ENCODE measurements around the gene TMIGD3.

TMIGD3 gene

GRCh38 chr1:111515291-111516004 is 12.0 kb upstream of the TMIGD3 start:
- Histone ChIP-seq H3K79me2 (ENCODE audit: insufficient read depth, low read length) (no peaks in the 10 kb centered on the region), H3K27ac (ENCODE audit: low read depth, low read length) (no peak overlapping the region), H3K4me3 (ENCODE audit: insufficient read depth, low read length, poor library complexity, severe bottlenecking) (no peak overlapping the region), H2AFZ (ENCODE audit: low read depth, low read length, severe bottlenecking) (peak overlapping the region; percentile 72), H3K9me2 (replicated peaks; ENCODE audit: insufficient read depth, low read length) (no peaks in the 10 kb centered on the region), H3F3A (ENCODE audit: insufficient read depth) (no peaks in the 10 kb centered on the region), H3K4me2 (ENCODE audit: low read depth, low read length, poor library complexity, severe bottlenecking) (peak overlapping the region; percentile 18), H4K20me1 (ENCODE audit: low read depth, low read length) (no peaks in the 10 kb centered on the region), H3K9ac (ENCODE audit: low read length) (peak overlapping the region; percentile 1; the same call in 1 of the 2 replicates), H3K9me3 (ENCODE audit: insufficient read depth, low read length) (no peaks in the 10 kb centered on the region), H3K27me3 (ENCODE audit: low read length) (no peaks in the 10 kb centered on the region), H3K36me3 (ENCODE audit: low read length) (no peaks in the 10 kb centered on the region)
- no peak for TF ChIP-seq CTCF (IDR thresholded peaks at IDR 0.05; ENCODE audit: insufficient read depth, low read length, poor library complexity, severe bottlenecking)
- no peak for TF ChIP-seq EZH2phosphoT487 (conservative IDR thresholded peaks at IDR 0.05; ENCODE audit: low read length)

GRCh38 chr1:111513410-111514020 is 10.1 kb upstream of the TMIGD3 start:
- no peak overlapping the region for H2AFZ ChIP-seq (ENCODE audit: low read depth, low read length, severe bottlenecking)
- H3K9me2 ChIP-seq (replicated peaks; ENCODE audit: insufficient read depth, low read length): no peaks in the 10 kb centered on the region
- no peak overlapping the region for H3K27ac ChIP-seq (ENCODE audit: low read depth, low read length)
- no peaks in the 10 kb centered on the region for H4K20me1 ChIP-seq (ENCODE audit: low read depth, low read length)
- H3K79me2 ChIP-seq (ENCODE audit: insufficient read depth, low read length): no peaks in the 10 kb centered on the region
- H3K9me3 ChIP-seq (ENCODE audit: insufficient read depth, low read length): no peaks in the 10 kb centered on the region
- H3F3A ChIP-seq (ENCODE audit: insufficient read depth): no peaks in the 10 kb centered on the region
- H3K9ac ChIP-seq (ENCODE audit: low read length): no peak overlapping the region
- H3K27me3 ChIP-seq (ENCODE audit: low read length): no peaks in the 10 kb centered on the region
- no peaks in the 10 kb centered on the region for H3K36me3 ChIP-seq (ENCODE audit: low read length)
- H3K4me2 ChIP-seq (ENCODE audit: low read depth, low read length, poor library complexity, severe bottlenecking): no peak overlapping the region
- H3K4me3 ChIP-seq (ENCODE audit: insufficient read depth, low read length, poor library complexity, severe bottlenecking): no peak overlapping the region
- TF ChIP-seq CTCF (IDR thresholded peaks at IDR 0.05; ENCODE audit: insufficient read depth, low read length, poor library complexity, severe bottlenecking) (no peak), EZH2phosphoT487 (conservative IDR thresholded peaks at IDR 0.05; ENCODE audit: low read length) (no peak)

DNA sequence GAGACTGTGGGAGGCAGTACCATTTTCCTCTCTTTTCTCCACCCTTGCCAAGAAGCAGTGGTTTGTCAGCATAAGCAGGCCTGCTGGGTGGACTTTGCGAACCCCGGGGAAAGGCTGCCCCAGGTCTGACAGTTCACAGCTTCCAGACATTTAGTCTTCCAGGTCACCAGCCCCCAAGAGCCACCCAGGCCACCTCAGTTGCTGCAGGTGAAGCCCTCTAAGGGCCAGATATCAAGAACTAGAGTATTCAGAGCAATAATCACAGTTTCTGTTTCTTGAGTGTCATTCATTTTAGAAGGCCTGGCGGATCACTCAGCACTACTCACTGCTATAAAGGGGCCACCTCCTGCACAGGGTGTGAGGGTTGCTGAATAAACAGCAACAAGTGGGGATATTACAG is 9.5 kb upstream of the TMIGD3 start:
- peaks cover 2% of the 10 kb centered on the region for H3F3A ChIP-seq (ENCODE audit: insufficient read depth)
- H3K27me3 ChIP-seq (ENCODE audit: low read length): no peaks in the 10 kb centered on the region
- H3K4me3 ChIP-seq (ENCODE audit: insufficient read depth, low read length, poor library complexity, severe bottlenecking): no peak overlapping the region
- H3K79me2 ChIP-seq (ENCODE audit: insufficient read depth, low read length): no peaks in the 10 kb centered on the region
- H3K9me2 ChIP-seq (replicated peaks; ENCODE audit: insufficient read depth, low read length): no peaks in the 10 kb centered on the region
- no peaks in the 10 kb centered on the region for H3K36me3 ChIP-seq (ENCODE audit: low read length)
- H3K9me3 ChIP-seq (ENCODE audit: insufficient read depth, low read length): no peaks in the 10 kb centered on the region
- H2AFZ ChIP-seq (ENCODE audit: low read depth, low read length, severe bottlenecking): no peak overlapping the region
- no peak overlapping the region for H3K9ac ChIP-seq (ENCODE audit: low read length)
- no peak overlapping the region for H3K27ac ChIP-seq (ENCODE audit: low read depth, low read length)
- TF ChIP-seq EZH2phosphoT487 (conservative IDR thresholded peaks at IDR 0.05; ENCODE audit: low read length): no peak
- TF ChIP-seq CTCF (IDR thresholded peaks at IDR 0.05; ENCODE audit: insufficient read depth, low read length, poor library complexity, severe bottlenecking): no peak
- H4K20me1 ChIP-seq (ENCODE audit: low read depth, low read length): no peaks in the 10 kb centered on the region
- H3K4me2 ChIP-seq (ENCODE audit: low read depth, low read length, poor library complexity, severe bottlenecking): no peak overlapping the region
